ENCODE measurements around the gene SFT2D3. TPM values are rescaled to one million over a fixed set of nuclear protein-coding genes. Genes with fewer than 3 reads are reported as not detected.

SFT2D3 gene
- total and polyA plus RNA-seq, 9 of the 15 experiments (the other 6 are each of a cell fraction or from before 2014, with no cell fraction given) = 7.5 to 9.9 (median 8.9) TPM; not detected in 2

DNA sequence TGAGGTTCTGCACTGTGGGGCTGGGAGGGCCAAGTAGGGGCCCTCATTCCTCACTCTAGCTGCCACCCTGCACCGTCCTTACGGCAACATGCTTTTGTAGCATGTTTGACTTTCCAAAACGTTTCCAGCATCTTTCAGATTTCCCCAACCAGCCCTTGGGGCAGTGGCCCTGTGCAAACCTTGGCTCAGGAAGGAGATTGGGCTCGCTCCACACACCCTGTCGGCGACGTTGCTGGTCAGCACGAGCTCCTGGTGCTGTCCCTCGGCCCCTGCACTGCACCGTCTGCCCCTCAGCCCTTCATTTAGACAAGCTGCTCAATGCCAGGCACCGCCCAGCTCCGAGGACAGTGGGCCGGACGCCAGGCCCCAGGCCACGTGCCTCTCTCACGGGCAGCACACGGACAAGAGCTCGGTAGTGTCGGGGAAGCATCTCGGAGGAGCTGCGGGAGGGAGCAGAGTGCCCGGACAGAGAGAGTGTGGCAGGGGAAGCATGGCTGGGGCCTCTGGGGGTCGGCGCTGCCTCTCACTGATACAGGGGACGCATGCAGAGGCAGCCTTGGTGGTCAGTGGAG is 48.4 kb upstream of the SFT2D3 start:
- peaks cover 0 to 30% of the 10 kb centered on the region in 2 experiments; a peak in 1 of 5 replicates for H3K4me1 ChIP-seq (replicated peaks in 1 of 2; ENCODE audit: control insufficient read depth in 2 of 2, insufficient read depth in 2 of 2, low read length in 2 of 2)
- WGBS (ENCODE audit: insufficient coverage, low coverage, missing lambda C conversion rate) = 6% methylated on average over 25 of the region's 25 CpGs
- intact Hi-C loops (cut with micrococcal nuclease) = no loop called here
- no peak overlapping the region for H3K4me2 ChIP-seq (ENCODE audit: insufficient read depth, low read length)
- CTCF ChIA-PET (ENCODE audit: low intra/inter-chr PET ratio) = no interaction called here
- H3K9me1 ChIP-seq (ENCODE audit: control insufficient read depth, insufficient read depth, low read length) = no peaks in the 10 kb centered on the region
- H3K36me3 ChIP-seq (ENCODE audit: control insufficient read depth, insufficient read depth, low read length) = no peaks in the 10 kb centered on the region
- H2AFZ ChIP-seq (ENCODE audit: low read depth, low read length) = no peak overlapping the region
- no peak overlapping the region for H3K27ac ChIP-seq (ENCODE audit: extremely low read depth, low read depth, low read length)
- H3K9me3 ChIP-seq (replicated peaks; ENCODE audit: control insufficient read depth, insufficient read depth, low read depth, low read length) = no peaks in the 10 kb centered on the region
- H3K4me3 ChIP-seq = no peak overlapping the region
- no peaks in the 10 kb centered on the region for H3K79me2 ChIP-seq (ENCODE audit: control insufficient read depth, insufficient read depth, low read length)
- POLR2A ChIA-PET = interaction anchor here (0.6 to 1.2 kb wide), 2 partner anchors 127 to 328 kb away, joined by 3 to 4 read pairs; partner anchors contain the start of gene IWS1
- TF ChIP-seq, protein P1, sequence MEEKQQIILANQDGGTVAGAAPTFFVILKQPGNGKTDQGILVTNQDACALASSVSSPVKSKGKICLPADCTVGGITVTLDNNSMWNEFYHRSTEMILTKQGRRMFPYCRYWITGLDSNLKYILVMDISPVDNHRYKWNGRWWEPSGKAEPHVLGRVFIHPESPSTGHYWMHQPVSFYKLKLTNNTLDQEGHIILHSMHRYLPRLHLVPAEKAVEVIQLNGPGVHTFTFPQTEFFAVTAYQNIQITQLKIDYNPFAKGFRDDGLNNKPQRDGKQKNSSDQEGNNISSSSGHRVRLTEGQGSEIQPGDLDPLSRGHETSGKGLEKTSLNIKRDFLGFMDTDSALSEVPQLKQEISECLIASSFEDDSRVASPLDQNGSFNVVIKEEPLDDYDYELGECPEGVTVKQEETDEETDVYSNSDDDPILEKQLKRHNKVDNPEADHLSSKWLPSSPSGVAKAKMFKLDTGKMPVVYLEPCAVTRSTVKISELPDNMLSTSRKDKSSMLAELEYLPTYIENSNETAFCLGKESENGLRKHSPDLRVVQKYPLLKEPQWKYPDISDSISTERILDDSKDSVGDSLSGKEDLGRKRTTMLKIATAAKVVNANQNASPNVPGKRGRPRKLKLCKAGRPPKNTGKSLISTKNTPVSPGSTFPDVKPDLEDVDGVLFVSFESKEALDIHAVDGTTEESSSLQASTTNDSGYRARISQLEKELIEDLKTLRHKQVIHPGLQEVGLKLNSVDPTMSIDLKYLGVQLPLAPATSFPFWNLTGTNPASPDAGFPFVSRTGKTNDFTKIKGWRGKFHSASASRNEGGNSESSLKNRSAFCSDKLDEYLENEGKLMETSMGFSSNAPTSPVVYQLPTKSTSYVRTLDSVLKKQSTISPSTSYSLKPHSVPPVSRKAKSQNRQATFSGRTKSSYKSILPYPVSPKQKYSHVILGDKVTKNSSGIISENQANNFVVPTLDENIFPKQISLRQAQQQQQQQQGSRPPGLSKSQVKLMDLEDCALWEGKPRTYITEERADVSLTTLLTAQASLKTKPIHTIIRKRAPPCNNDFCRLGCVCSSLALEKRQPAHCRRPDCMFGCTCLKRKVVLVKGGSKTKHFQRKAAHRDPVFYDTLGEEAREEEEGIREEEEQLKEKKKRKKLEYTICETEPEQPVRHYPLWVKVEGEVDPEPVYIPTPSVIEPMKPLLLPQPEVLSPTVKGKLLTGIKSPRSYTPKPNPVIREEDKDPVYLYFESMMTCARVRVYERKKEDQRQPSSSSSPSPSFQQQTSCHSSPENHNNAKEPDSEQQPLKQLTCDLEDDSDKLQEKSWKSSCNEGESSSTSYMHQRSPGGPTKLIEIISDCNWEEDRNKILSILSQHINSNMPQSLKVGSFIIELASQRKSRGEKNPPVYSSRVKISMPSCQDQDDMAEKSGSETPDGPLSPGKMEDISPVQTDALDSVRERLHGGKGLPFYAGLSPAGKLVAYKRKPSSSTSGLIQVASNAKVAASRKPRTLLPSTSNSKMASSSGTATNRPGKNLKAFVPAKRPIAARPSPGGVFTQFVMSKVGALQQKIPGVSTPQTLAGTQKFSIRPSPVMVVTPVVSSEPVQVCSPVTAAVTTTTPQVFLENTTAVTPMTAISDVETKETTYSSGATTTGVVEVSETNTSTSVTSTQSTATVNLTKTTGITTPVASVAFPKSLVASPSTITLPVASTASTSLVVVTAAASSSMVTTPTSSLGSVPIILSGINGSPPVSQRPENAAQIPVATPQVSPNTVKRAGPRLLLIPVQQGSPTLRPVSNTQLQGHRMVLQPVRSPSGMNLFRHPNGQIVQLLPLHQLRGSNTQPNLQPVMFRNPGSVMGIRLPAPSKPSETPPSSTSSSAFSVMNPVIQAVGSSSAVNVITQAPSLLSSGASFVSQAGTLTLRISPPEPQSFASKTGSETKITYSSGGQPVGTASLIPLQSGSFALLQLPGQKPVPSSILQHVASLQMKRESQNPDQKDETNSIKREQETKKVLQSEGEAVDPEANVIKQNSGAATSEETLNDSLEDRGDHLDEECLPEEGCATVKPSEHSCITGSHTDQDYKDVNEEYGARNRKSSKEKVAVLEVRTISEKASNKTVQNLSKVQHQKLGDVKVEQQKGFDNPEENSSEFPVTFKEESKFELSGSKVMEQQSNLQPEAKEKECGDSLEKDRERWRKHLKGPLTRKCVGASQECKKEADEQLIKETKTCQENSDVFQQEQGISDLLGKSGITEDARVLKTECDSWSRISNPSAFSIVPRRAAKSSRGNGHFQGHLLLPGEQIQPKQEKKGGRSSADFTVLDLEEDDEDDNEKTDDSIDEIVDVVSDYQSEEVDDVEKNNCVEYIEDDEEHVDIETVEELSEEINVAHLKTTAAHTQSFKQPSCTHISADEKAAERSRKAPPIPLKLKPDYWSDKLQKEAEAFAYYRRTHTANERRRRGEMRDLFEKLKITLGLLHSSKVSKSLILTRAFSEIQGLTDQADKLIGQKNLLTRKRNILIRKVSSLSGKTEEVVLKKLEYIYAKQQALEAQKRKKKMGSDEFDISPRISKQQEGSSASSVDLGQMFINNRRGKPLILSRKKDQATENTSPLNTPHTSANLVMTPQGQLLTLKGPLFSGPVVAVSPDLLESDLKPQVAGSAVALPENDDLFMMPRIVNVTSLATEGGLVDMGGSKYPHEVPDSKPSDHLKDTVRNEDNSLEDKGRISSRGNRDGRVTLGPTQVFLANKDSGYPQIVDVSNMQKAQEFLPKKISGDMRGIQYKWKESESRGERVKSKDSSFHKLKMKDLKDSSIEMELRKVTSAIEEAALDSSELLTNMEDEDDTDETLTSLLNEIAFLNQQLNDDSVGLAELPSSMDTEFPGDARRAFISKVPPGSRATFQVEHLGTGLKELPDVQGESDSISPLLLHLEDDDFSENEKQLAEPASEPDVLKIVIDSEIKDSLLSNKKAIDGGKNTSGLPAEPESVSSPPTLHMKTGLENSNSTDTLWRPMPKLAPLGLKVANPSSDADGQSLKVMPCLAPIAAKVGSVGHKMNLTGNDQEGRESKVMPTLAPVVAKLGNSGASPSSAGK (IDR thresholded peaks at IDR 0.05) = peak; percentile 27; the same call in 1 of the 2 replicates
- TF ChIP-seq ZNF224 (CRISPR knock-in tag; IDR thresholded peaks at IDR 0.05) = no peak
- in situ Hi-C loops (cut with MboI) = no loop called here
- no TSS peak for BruUV-seq (replicated peaks)
- H3K27me3 ChIP-seq (ENCODE audit: control insufficient read depth in 2 of 2, insufficient read depth in 2 of 2, low read length in 2 of 2) = peaks cover 56 to 83% of the 10 kb centered on the region in 2 experiments
- H3K9ac ChIP-seq (ENCODE audit: insufficient read depth in 1 of 2, low read depth in 2 of 2, low read length in 2 of 2) = no peak overlapping the region; a peak in 1 of 4 replicates
- peaks cover 13% of the 10 kb centered on the region; the same call in 1 of the 2 replicates for H4K20me1 ChIP-seq (replicated peaks; ENCODE audit: control insufficient read depth, insufficient read depth, low read length)
- DNase-seq (ENCODE audit: extremely low read depth in 1 of 4, low spot score in 3 of 4) = no peak
- no peak for FAIRE-seq
- ATAC-seq = no peak

Measured in K562 (cell line).